H9 (cell line): ENCODE measurements around the gene ZNF26. TPM values are rescaled to one million over a fixed set of nuclear protein-coding genes. Genes with fewer than 3 reads are reported as not detected.
A peak's percentile ranks its signal among the peaks of the same experiment; 100 is the strongest.
"Not testable (repeated sequence)": the region's sequence is repeated elsewhere in the genome, so short reads cannot be mapped to it uniquely, and the experiment has no call there.

Source experiments
- DNase-seq: peaks from one replicate; pipeline ENCODE4 v3.0.0-alpha.2; 2017
- H2AFZ ChIP-seq: one replicate; pipeline ENCODE4 v1.6.1; 2013; ENCODE audit warnings: mild to moderate bottlenecking, low read length, control low read depth, moderate library complexity
- H2AK5ac ChIP-seq: 2 replicates; pipeline ENCODE4 v1.6.1; 2013; ENCODE audit warnings: low read length, control low read depth, mixed read lengths; ENCODE audit not compliant: insufficient read length
- H2BK120ac ChIP-seq: one replicate; pipeline ENCODE4 v1.6.1; 2013; ENCODE audit warnings: low read depth, mild to moderate bottlenecking, low read length, control low read depth, inconsistent platforms; ENCODE audit not compliant: poor library complexity, severe bottlenecking
- H2BK12ac ChIP-seq: 2 replicates; pipeline ENCODE4 v1.6.1; 2013; ENCODE audit warnings: low read length, control low read depth, mixed read lengths, low read depth; ENCODE audit not compliant: insufficient read length
- H2BK15ac ChIP-seq: 2 replicates; pipeline ENCODE4 v1.6.1; 2013; ENCODE audit warnings: low read depth, low read length, control low read depth
- H2BK20ac ChIP-seq: one replicate; pipeline ENCODE4 v1.6.1; 2013; ENCODE audit warnings: low read depth, mild to moderate bottlenecking, low read length, control low read depth, inconsistent platforms; ENCODE audit not compliant: poor library complexity, severe bottlenecking
- H2BK5ac ChIP-seq: 2 replicates; pipeline ENCODE4 v1.6.1; 2013; ENCODE audit warnings: low read length, control low read depth, mixed read lengths; ENCODE audit not compliant: insufficient read length
- H3K14ac ChIP-seq: 2 replicates; pipeline ENCODE4 v1.6.1; 2013; ENCODE audit warnings: low read length, control low read depth; ENCODE audit not compliant: insufficient read depth
- H3K18ac ChIP-seq: 2 replicates; pipeline ENCODE4 v1.6.1; 2013; ENCODE audit warnings: low read depth, mild to moderate bottlenecking, mixed read lengths, low read length, control low read depth; ENCODE audit not compliant: insufficient read length
- H3K23ac ChIP-seq: 2 replicates; pipeline ENCODE4 v1.6.1; 2013; ENCODE audit warnings: low read length, control low read depth, mixed read lengths, low read depth; ENCODE audit not compliant: insufficient read length
- H3K23me2 ChIP-seq: 2 replicates; pipeline ENCODE4 v1.6.1; 2013; ENCODE audit warnings: low read depth, mild to moderate bottlenecking, mixed read lengths, low read length, control low read depth; ENCODE audit not compliant: insufficient read length, poor library complexity, severe bottlenecking
- H3K27ac ChIP-seq: 2 replicates; pipeline ENCODE4 v1.5.1; 2013; ENCODE audit warnings: low read length, control low read depth, mixed read lengths, low read depth; ENCODE audit not compliant: insufficient read length
- H3K27me3 ChIP-seq: 2 replicates; pipeline ENCODE4 v1.6.1; 2013; ENCODE audit warnings: low read length, control low read depth, inconsistent platforms; ENCODE audit not compliant: insufficient read depth
- H3K4ac ChIP-seq: 2 replicates; pipeline ENCODE4 v1.6.1; 2013; ENCODE audit warnings: low read depth, mild to moderate bottlenecking, control low read depth, inconsistent platforms, low read length, moderate library complexity
- H3K4me1 ChIP-seq: 2 replicates; pipeline ENCODE4 v1.6.1; 2013; ENCODE audit warnings: low read length, control low read depth, inconsistent platforms; ENCODE audit not compliant: insufficient read depth
- H3K4me2 ChIP-seq: 2 replicates; pipeline ENCODE4 v1.6.1; 2013; ENCODE audit warnings: low read length, control low read depth, mixed read lengths; ENCODE audit not compliant: insufficient read length, insufficient read depth
- H3K56ac ChIP-seq: 2 replicates; pipeline ENCODE4 v1.6.1; 2013; ENCODE audit warnings: low read depth, mild to moderate bottlenecking, mixed read lengths, low read length, control low read depth; ENCODE audit not compliant: insufficient read length
- H3K79me1 ChIP-seq: 2 replicates; pipeline ENCODE4 v1.6.1; 2013; ENCODE audit warnings: low read depth, mild to moderate bottlenecking, moderate library complexity, low read length, control low read depth, inconsistent platforms; ENCODE audit not compliant: insufficient read depth, poor library complexity, severe bottlenecking
- H3K79me2 ChIP-seq: 2 replicates; pipeline ENCODE4 v1.6.1; 2013; ENCODE audit warnings: low read length, control low read depth, inconsistent platforms; ENCODE audit not compliant: insufficient read depth
- H3K9ac ChIP-seq: 2 replicates; pipeline ENCODE4 v1.6.1; 2013; ENCODE audit warnings: low read length, control low read depth, mixed read lengths; ENCODE audit not compliant: insufficient read length; ENCODE audit errors: extremely low read depth
- H3K9me3 ChIP-seq: one replicate; pipeline ENCODE4 v1.6.1; 2013; ENCODE audit warnings: low read depth, low read length, inconsistent platforms; ENCODE audit not compliant: control insufficient read depth
- H3T11ph ChIP-seq: one replicate; pipeline ENCODE4 v1.6.1; 2013; ENCODE audit warnings: mild to moderate bottlenecking, low read length, control low read depth, inconsistent platforms
- H4K20me1 ChIP-seq: one replicate; pipeline ENCODE4 v1.6.1; 2013; ENCODE audit not compliant: control insufficient read depth, insufficient read length, insufficient read depth
- H4K5ac ChIP-seq: 2 replicates; pipeline ENCODE4 v1.6.1; 2013; ENCODE audit warnings: low read depth, mild to moderate bottlenecking, mixed read lengths, low read length, control low read depth; ENCODE audit not compliant: insufficient read length
- H4K8ac ChIP-seq: replicated peaks from 2 replicates; pipeline ENCODE4 v1.6.1; 2013; ENCODE audit warnings: low read length, control low read depth, mixed read lengths, low read depth; ENCODE audit not compliant: insufficient read length
- H4K91ac ChIP-seq: 2 replicates; pipeline ENCODE4 v1.6.1; 2013; ENCODE audit warnings: low read depth, mild to moderate bottlenecking, moderate library complexity, mixed read lengths, low read length, control low read depth; ENCODE audit not compliant: insufficient read length
- H3K27ac Mint-ChIP-seq, 3 experiments: 2 replicates in 2 of 3; 3 replicates in 1 of 3; pipeline ENCODE4 v1.8.0; 2020 to 2021; ENCODE audit warnings: mixed read lengths in 3 of 3, mild to moderate bottlenecking in 1 of 3, moderate library complexity in 1 of 3
- H3K27me3 Mint-ChIP-seq: 2 replicates; pipeline ENCODE4 v1.8.0; 2021; ENCODE audit warnings: low read depth, mild to moderate bottlenecking, moderate library complexity, mixed read lengths
- H3K36me3 Mint-ChIP-seq, 3 experiments: 2 replicates in 2 of 3; 3 replicates in 1 of 3; pipeline ENCODE4 v1.8.0; 2020 to 2021; ENCODE audit warnings: low read depth in 3 of 3, mixed read lengths in 3 of 3; ENCODE audit not compliant: insufficient read depth in 1 of 3
- H3K4me1 Mint-ChIP-seq, 2 experiments: 2 replicates each; pipeline ENCODE4 v1.8.0; 2020; ENCODE audit warnings: mixed read lengths in 2 of 2
- H3K4me3 Mint-ChIP-seq, 2 experiments: 2 replicates in 1 of 2; 3 replicates in 1 of 2; pipeline ENCODE4 v1.8.0; 2020 to 2021; ENCODE audit warnings: mild to moderate bottlenecking in 2 of 2, mixed read lengths in 2 of 2, moderate library complexity in 1 of 2
- H3K9me3 Mint-ChIP-seq, 2 experiments: 2 replicates in 1 of 2; 3 replicates in 1 of 2; pipeline ENCODE4 v1.8.0; 2020; ENCODE audit warnings: mild to moderate bottlenecking in 2 of 2, mixed read lengths in 2 of 2, moderate library complexity in 1 of 2
- CTCF ChIP-seq: fragments of 200-600 bp; sonication (generic); conservative IDR thresholded peaks from 3 replicates; pipeline ENCODE4 v1.8.0; 2021; ENCODE audit warnings: antibody characterized with exemption, mild to moderate bottlenecking
- WGBS: extraction: QIAGEN DNeasy Blood & Tissue Kit; methylation state at CpG from one replicate; pipeline ENCODE4 v1.1.7; 2013; ENCODE audit warnings: missing lambda C conversion rate, low lambda C conversion rate, mixed read lengths; ENCODE audit not compliant: insufficient read length; ENCODE audit errors: extremely low coverage; 5-methylcytosine and 5-hydroxymethylcytosine counted together
- total RNA-seq: library from RNA; stranded (reverse); gene quantifications from 2 replicates; pipeline ENCODE4 v1.2.1, GENCODE V29; 2021

Gene ZNF26
- total RNA-seq, 1 experiment from 2014 or later = 13.2 TPM

GRCh38 chr12:132976870-132977269 is 9.3 kb upstream of the ZNF26 start:
- not testable (repeated sequence) for H3K27me3 ChIP-seq, H3K56ac ChIP-seq, H2AK5ac ChIP-seq, H3K79me1 ChIP-seq, H4K8ac ChIP-seq, H3K4me2 ChIP-seq, H2AFZ ChIP-seq, H3K14ac ChIP-seq, H4K20me1 ChIP-seq, H3K23me2 ChIP-seq, H2BK12ac ChIP-seq, H3K18ac ChIP-seq, H3K27ac Mint-ChIP-seq, H2BK15ac ChIP-seq, H3K79me2 ChIP-seq, H3K4me1 Mint-ChIP-seq, H3T11ph ChIP-seq, H4K5ac ChIP-seq, H2BK20ac ChIP-seq, H2BK120ac ChIP-seq, H2BK5ac ChIP-seq, H3K4me3 Mint-ChIP-seq, H3K27ac ChIP-seq, H4K91ac ChIP-seq, H3K27me3 Mint-ChIP-seq, H3K23ac ChIP-seq, H3K9ac ChIP-seq, H3K4me1 ChIP-seq, H3K4ac ChIP-seq
- no CpG with 5 or more reads among the region's 13 CpGs for WGBS
- peaks cover 11 to 34% (median 20%) of the 10 kb centered on the region in 3 experiments; a peak in 6 of 7 replicates for H3K36me3 Mint-ChIP-seq
- H3K9me3 ChIP-seq = peaks cover 54% of the 10 kb centered on the region
- peaks cover 88 to 91% of the 10 kb centered on the region in 2 experiments for H3K9me3 Mint-ChIP-seq
- DNase-seq = peak; percentile 74
- TF ChIP-seq CTCF = peak; percentile 64
